ENCODE data around the gene CLCN7.
"Not testable (repeated sequence)": the region's sequence is repeated elsewhere in the genome, so short reads cannot be mapped to it uniquely, and the experiment has no call there.

Gene CLCN7

DNA sequence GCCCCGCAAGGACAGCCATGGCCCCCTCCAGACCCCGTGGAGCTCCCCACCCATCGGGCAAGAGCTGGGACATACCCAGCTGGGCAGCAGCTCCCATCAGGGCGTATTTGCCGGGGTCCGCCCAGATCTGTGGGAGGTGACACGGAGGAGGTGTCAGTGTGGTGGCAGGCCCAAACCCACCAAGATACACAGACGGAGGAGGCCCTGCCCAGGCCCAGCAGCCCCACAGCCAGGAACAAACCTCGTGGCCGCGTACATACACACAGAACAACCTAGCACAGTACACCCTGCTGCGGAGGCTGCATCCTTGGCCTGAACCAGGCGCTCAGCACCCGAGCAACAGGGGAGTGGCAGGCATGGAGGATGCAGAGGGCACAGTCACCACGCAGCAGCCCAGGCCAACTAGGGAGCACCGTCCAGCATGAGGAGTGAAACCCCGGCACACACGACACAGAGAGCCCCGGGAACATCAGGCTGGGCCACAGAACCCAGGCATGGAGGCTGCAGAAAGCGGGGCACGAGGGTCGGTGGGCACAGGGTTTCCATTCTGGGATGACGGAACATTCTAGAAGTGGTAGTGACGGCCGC is 25.5 kb downstream of the CLCN7 start:
- Histone ChIP-seq H3K36me3 (ENCODE audit: insufficient read depth, low read length) (peaks cover 56% of the 10 kb centered on the region), H3K4me3 (ENCODE audit: low read length) (no peak overlapping the region), H3K4me1 (ENCODE audit: insufficient read depth, low read length) (no peaks in the 10 kb centered on the region), H3K9me3 (ENCODE audit: low read length) (no peaks in the 10 kb centered on the region), H2AFZ (ENCODE audit: low read depth, low read length) (no peak overlapping the region), H3K27me3 (ENCODE audit: insufficient read depth, low read length) (no peaks in the 10 kb centered on the region)

DNA sequence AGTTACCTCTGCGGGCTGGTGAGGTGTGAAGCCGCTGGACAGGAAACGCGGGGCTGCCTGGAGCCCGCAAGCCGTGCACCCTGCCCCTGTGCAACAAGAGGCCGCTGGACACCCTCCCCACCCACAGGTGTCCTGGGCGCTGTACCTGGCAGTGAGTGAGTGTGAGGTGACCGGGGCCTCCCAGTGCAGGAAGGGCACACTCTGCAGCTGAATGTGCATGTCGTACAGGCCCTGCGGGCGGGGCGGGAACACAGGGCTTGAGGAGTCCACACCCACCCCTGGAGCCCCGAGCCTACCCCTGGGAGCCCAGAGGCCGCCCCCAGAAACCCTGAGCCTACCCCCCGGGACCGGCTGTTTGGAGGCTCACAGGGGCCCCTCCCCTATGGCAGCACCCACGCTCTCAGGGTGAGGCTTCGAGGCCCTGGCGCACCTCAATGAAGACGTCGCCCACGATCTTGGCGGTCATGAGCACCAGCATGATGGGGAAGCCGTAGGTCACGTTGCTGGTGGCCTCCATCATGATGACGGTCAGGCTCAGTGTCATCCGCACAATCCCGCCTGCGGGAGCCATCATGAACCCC is 26.2 kb downstream of the CLCN7 start:
- no peaks in the 10 kb centered on the region for H3K9me3 ChIP-seq (ENCODE audit: low read length)
- peaks cover 50% of the 10 kb centered on the region for H3K36me3 ChIP-seq (ENCODE audit: insufficient read depth, low read length)
- H2AFZ ChIP-seq (ENCODE audit: low read depth, low read length): no peak overlapping the region
- no peak overlapping the region for H3K4me3 ChIP-seq (ENCODE audit: low read length)
- no peaks in the 10 kb centered on the region for H3K27me3 ChIP-seq (ENCODE audit: insufficient read depth, low read length)
- no peaks in the 10 kb centered on the region for H3K4me1 ChIP-seq (ENCODE audit: insufficient read depth, low read length)

DNA sequence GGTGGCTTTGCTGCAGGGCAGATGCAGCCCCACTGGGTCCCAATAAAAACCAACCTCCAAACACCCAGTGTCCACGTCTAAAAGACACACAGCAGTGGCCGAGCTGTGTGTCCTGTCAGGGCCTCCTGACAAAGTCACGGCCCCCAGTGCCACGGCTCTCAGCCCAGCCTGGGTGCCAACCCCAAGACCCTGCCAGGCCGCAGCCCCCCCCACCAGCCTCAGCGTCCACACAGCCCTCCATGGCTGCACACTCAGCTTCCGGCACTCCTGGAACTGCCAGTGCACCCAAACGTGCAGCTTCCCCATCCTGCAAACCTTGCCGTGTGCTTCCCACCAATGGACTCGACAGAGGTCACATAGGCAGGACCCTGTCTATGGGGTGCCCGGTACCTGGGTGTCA is 26.9 kb downstream of the CLCN7 start:
- Histone ChIP-seq H3K9me3 (ENCODE audit: low read length) (no peaks in the 10 kb centered on the region), H3K4me3 (ENCODE audit: low read length) (no peak overlapping the region), H3K4me1 (ENCODE audit: insufficient read depth, low read length) (no peaks in the 10 kb centered on the region), H3K36me3 (ENCODE audit: insufficient read depth, low read length) (peaks cover 47% of the 10 kb centered on the region), H2AFZ (ENCODE audit: low read depth, low read length) (no peak overlapping the region), H3K27me3 (ENCODE audit: insufficient read depth, low read length) (no peaks in the 10 kb centered on the region)

DNA sequence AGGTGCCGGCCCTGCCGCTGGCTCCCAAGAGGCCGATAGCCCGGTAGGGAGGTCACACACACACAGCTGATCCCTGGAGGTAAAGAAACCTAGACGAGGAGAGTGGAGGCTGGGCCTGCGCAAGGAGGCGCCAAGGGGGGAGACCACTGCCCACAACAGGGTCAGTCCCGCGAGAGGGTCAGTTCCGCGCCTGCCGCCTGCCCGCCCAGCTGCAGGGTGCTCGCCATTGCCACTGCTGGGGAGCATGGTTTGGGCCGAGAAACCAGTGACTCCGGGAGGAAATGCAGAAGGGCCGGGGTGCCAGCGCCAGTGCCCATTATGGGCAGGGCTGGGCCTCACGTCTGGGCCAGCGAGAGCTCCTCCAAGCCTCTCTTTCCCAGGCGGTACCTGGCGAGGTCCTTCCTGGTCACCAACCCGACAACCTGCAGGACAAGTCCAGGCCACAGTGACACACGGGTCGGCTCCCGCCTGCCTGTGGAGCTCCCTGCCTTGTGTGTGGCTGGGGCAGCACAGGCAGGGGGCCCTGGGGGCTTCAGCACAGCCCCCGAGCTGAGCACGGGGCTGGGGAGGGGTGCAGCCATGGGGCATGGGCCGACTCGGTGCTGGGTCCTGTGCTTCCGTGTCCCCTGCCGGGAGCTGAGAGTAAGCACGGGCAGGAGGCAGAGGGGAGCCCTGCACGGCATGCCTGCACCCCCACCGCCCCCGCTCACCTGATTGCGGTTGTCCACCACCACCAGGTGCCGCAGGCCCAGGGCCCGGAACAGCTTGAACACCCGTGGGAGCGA is 28.3 kb downstream of the CLCN7 start:
- Histone ChIP-seq H3K9me3 (ENCODE audit: low read length) (no peaks in the 10 kb centered on the region), H3K36me3 (ENCODE audit: insufficient read depth, low read length) (peaks cover 39% of the 10 kb centered on the region), H3K4me1 (ENCODE audit: insufficient read depth, low read length) (no peaks in the 10 kb centered on the region), H2AFZ (ENCODE audit: low read depth, low read length) (no peak overlapping the region), H3K27me3 (ENCODE audit: insufficient read depth, low read length) (no peaks in the 10 kb centered on the region), H3K4me3 (ENCODE audit: low read length) (no peak overlapping the region)

DNA sequence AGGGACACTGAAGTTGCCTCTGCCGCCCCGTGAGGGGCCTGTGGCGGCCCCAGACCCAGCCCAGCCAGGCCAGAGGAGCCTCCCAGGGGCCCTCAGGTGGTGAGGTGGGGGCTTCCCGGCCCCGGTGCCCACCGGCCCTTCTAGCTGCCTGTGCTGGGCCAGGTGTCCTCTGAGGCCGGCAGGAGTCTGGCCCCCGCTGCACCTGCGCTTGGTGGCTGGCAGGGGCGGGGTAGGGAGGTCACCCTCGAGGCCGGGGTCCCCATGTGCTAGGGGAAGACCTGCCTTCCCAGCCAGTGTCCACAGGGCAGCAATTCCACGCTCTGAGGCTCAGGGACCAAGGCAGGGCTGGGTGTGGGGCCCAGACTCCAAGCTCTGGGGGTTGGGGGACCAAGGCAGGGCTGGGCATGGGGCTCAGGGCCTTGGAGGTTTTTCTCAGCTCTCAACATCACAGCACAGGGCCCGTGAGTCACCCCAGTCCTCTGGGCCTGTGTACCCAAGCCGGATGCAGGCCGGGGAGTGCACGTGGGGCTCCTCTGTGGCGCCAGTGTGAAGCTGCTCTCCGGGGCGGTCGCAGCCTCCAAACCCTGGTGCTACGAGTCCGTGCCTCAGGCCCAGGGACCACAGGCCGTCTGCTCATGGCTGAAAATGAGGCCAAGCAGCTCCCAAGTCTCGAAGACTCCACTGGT is 29.2 kb downstream of the CLCN7 start:
- no peaks in the 10 kb centered on the region for H3K4me1 ChIP-seq (ENCODE audit: insufficient read depth, low read length)
- no peaks in the 10 kb centered on the region for H3K27me3 ChIP-seq (ENCODE audit: insufficient read depth, low read length)
- H3K9me3 ChIP-seq (ENCODE audit: low read length): no peaks in the 10 kb centered on the region
- H3K4me3 ChIP-seq (ENCODE audit: low read length): no peak overlapping the region
- H2AFZ ChIP-seq (ENCODE audit: low read depth, low read length): no peak overlapping the region
- H3K36me3 ChIP-seq (ENCODE audit: insufficient read depth, low read length): peaks cover 32% of the 10 kb centered on the region

DNA sequence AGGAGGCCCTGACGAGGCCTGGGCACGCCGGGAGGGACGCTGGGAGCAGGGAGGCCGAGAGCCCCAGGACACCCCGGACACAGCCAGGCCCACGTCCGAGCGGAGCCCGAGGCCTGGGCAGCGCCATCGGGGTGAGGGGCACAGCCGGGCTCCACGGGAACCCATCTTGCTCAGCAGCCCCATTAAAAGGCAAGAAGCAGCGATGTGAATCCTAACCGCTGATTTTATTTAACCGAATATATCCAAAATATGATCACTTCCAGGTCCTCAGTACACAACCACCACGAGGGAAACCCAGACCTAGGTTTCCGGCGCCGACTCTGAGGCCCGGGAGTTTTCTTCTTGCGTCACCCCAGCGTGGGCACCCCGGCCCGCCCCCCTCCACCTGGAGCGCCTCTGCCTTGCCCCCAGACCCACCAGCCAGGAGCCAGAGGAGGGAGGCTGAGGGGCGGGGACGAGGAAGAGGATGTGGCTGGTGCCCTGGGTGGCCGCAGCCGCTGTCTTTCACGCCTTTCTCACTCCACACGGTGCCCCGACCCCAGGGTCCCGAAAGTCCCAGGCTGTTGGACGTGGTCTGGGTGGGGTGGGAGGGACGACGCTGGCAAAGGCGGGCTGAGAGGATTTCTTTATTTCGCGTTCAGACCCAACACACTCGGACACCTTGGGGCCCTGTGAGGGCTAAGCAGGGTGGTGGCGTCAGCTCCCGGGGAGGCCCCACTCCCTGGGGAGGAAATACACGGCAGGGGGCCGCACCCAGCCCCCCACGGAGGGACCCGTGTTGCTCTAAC is 29.9 kb downstream of the CLCN7 start:
- Histone ChIP-seq H3K4me1 (ENCODE audit: insufficient read depth, low read length) (no peaks in the 10 kb centered on the region), H3K36me3 (ENCODE audit: insufficient read depth, low read length) (peaks cover 29% of the 10 kb centered on the region), H3K27me3 (ENCODE audit: insufficient read depth, low read length) (no peaks in the 10 kb centered on the region), H2AFZ (ENCODE audit: low read depth, low read length) (no peak overlapping the region), H3K4me3 (ENCODE audit: low read length) (no peak overlapping the region), H3K9me3 (ENCODE audit: low read length) (no peaks in the 10 kb centered on the region)

DNA sequence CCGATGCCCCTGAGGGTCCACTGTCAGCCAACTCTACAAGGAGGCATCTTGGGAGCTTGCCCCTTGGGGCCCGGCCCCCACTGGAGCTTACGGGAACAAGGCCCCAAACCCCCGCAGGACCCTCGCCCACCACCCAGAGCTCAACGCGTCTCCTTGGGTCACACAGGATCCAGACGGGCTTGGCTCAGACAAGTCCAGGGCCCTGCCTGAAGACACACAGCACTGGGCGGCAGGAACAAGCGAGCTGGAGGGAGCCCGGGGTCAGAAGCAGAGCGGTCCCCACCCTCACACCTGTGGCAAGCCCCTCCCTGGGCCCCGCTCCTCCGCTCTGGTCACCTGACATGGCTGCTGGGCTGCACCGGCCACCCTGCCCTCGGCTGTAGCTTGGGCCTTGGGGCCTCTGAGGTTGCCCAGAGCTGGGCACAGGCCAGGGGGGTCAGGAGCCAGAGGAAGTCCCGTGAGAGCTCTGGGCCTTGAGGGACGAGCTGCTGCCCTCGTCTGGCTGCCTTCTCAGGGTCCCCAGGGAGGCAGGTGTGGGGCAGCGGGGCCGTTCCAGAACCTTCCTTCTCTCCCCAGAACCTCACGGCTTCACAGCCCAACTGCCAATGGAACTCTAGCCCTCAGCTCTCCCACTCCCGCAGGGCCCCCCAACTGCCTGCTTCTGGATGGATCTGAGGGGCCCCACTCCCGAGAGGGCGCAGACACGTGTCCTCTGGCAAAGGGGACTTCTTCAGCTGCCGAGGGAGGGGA is 30.7 kb downstream of the CLCN7 start, which contains the start of gene CCDC154:
Gene CCDC154, minus strand, starts transcription at position 577 of the 750 bp plus-strand sequence. Its CDS starts 234 bp downstream, at position 343.
- Histone ChIP-seq H3K27me3 (ENCODE audit: insufficient read depth, low read length) (no peaks in the 10 kb centered on the region), H3K36me3 (ENCODE audit: insufficient read depth, low read length) (peaks cover 26% of the 10 kb centered on the region), H2AFZ (ENCODE audit: low read depth, low read length) (no peak within 1 kb of the TSS), H3K9me3 (ENCODE audit: low read length) (no peaks in the 10 kb centered on the region), H3K4me3 (ENCODE audit: low read length) (no peak within 1 kb of the TSS), H3K4me1 (ENCODE audit: insufficient read depth, low read length) (no peaks in the 10 kb centered on the region)

DNA sequence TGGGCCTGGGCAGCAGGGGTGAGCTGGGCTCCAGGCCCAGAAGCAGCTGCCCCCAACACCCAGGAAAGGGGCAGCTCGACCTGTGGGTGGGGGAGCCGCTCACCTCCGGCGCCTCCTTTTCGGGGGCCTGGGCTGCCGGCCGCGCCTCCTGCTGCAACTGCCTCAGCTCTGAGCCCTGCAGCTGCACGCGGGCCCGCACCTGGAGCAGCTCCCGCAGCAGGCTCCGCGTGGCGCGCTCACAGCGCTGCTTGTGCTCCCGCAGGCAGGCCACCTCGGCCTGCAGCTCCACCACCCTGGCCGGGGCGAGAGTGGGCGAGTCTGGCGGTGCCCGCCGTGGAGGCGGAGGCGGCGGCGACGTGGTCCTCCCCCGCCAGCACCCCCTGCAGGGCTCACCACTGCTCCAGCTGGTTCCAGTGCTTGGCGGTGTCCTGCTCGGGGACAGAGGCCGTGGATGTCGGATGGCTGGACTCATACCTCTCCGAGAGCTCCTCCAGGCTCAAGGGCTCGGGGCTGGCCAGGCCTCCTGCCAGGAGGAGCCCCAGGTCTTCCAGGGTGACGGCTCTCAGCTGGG is 31.3 kb downstream of the CLCN7 start:
- Histone ChIP-seq H3K9me3 (ENCODE audit: low read length) (no peaks in the 10 kb centered on the region), H3K4me1 (ENCODE audit: insufficient read depth, low read length) (no peaks in the 10 kb centered on the region), H3K27me3 (ENCODE audit: insufficient read depth, low read length) (no peaks in the 10 kb centered on the region), H3K36me3 (ENCODE audit: insufficient read depth, low read length) (peaks cover 21% of the 10 kb centered on the region), H2AFZ (ENCODE audit: low read depth, low read length) (no peak overlapping the region), H3K4me3 (ENCODE audit: low read length) (no peak overlapping the region)

DNA sequence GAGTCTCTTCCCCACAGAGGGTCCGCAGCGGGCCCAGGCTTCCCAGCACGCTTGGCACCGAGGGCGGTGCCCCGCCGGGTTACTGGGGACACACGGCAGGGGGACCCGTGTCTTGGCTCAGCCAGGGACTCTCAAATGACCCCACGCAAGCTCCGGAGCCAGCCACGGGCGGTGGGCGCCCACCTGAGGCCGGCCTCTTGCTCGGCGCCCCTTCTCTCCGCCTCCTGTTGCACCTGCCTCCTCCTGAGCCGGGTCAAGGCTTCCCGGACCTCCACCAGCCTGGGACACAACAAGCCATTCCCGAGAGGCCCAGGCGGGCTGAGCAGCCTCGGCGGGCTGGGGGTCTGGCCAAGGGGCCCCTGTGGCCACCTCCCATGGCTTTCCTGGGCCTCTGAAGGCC is 32.1 kb downstream of the CLCN7 start:
- H3K4me1 ChIP-seq (ENCODE audit: insufficient read depth, low read length): no peaks in the 10 kb centered on the region
- no peaks in the 10 kb centered on the region for H3K9me3 ChIP-seq (ENCODE audit: low read length)
- H3K36me3 ChIP-seq (ENCODE audit: insufficient read depth, low read length): peaks cover 13% of the 10 kb centered on the region
- no peaks in the 10 kb centered on the region for H3K27me3 ChIP-seq (ENCODE audit: insufficient read depth, low read length)
- H2AFZ ChIP-seq (ENCODE audit: low read depth, low read length): no peak overlapping the region
- H3K4me3 ChIP-seq (ENCODE audit: low read length): no peak overlapping the region

DNA sequence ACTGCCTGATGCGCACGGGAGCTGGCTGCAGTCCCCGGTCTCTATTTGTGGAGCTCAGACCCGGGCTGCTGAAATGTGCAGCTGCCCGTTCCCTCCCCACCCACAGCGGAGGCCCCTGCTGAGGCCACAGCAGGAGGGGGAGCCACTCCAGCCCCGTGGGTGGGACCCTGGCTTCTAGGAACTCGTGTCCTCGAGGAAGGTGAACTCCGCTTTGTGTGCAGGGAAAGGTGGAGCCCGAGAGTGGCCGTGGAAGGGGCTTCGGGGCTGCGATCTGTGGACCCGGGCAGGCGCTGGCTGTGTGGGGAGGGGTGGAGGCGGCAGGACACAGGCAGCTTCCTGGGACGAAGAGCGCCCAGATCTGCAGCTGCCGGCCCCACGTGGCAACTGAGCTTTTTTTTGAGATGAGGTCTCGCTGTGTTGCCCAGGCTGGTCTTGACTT is 33.4 kb downstream of the CLCN7 start:
- Histone ChIP-seq H2AFZ (ENCODE audit: low read depth, low read length) (no peak overlapping the region), H3K4me1 (ENCODE audit: insufficient read depth, low read length) (no peaks in the 10 kb centered on the region), H3K36me3 (ENCODE audit: insufficient read depth, low read length) (peaks cover 5% of the 10 kb centered on the region), H3K4me3 (ENCODE audit: low read length) (no peak overlapping the region), H3K27me3 (ENCODE audit: insufficient read depth, low read length) (no peaks in the 10 kb centered on the region), H3K9me3 (ENCODE audit: low read length) (no peaks in the 10 kb centered on the region)

DNA sequence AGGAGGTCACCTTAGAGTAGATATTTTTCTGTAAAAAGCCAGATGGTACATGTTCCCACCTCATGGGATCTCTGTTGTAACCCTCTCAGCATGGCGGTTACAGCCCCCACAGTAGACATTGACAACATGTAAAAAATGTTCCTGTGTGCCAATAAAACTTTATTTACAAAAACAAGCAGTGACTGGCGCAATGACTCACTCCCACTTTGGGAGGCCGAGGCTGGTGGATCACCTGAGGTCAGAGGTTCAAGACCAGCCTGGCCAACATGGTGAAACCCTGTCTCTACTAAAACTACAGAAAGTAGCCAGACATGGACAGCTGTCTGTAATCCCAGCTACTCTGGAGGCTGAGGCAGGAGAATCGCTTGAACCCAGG is 35.1 kb downstream of the CLCN7 start:
- H3K4me1 ChIP-seq (ENCODE audit: insufficient read depth, low read length); H3K36me3 ChIP-seq (ENCODE audit: insufficient read depth, low read length); H3K27me3 ChIP-seq (ENCODE audit: insufficient read depth, low read length); H3K9me3 ChIP-seq (ENCODE audit: low read length); H3K4me3 ChIP-seq (ENCODE audit: low read length); H2AFZ ChIP-seq (ENCODE audit: low read depth, low read length): not testable (repeated sequence)

All from neuron (in vitro differentiated cells).